ENCODE data around the gene PPARD. TPM values are rescaled to one million over a fixed set of nuclear protein-coding genes. Genes with fewer than 3 reads are reported as not detected.
A peak's percentile ranks its signal among the peaks of the same experiment; 100 is the strongest.

The PPARD gene
- total and polyA plus RNA-seq, 2 of the 13 experiments (the other 11 are each of a cell fraction or from before 2014, with no cell fraction given): 6.1 to 13.3 TPM

DNA sequence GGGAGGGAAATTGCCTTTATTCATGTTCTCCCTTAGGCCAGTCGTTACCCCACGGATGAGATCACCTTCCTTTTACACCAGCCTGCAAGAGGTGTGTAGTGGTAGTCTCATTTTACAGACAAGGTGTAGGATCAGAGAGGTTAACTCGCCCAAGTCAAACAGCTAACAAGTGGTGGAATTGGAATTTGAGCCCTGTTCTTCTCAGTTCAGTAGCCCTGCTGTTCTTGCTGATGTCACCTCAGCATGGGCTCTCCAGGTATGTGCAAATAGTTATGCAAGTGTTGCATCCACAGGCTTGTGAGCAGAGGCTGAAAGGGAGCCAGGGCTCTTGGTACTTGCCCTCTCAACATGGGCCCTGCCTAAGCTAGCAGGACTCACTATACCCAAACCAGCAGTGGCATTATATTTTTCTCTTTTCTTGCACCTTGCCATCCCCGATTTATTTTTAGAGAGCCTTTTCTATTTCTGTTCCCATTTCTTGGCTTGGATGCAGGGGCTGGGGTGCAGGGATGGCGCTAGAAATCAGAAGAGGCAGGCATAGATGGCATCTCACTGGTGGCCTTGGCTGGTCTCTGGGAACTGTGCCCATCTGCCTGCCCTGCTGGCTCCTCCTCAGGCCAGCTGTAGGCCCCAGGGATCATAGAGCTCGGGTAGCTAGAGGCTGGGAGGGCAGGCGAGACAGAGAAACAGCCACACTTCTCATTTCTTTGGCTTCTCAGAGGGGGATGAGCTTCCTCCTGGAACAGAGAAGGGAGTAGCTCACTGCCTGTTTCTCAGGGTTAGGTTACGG, 18.2 kb downstream of the PPARD start (continued):
- TF ChIP-seq MAF1 (CRISPR knock-in tag; IDR thresholded peaks at IDR 0.05; ENCODE audit: borderline replicate concordance) (no peak), ZNF713 (CRISPR knock-in tag; IDR thresholded peaks at IDR 0.05) (no peak), HCFC1 (IDR thresholded peaks at IDR 0.05; ENCODE audit: low read depth, low read length) (0 out of 2 replicates have a peak, but pooled peaks have one; percentile 13), ZNF782 (CRISPR knock-in tag; IDR thresholded peaks at IDR 0.05; ENCODE audit: borderline replicate concordance) (no peak; the same call in 1 of the 2 replicates), ERF (CRISPR knock-in tag; IDR thresholded peaks at IDR 0.05) (peak; percentile 79), ZFP36L1 (CRISPR knock-in tag; IDR thresholded peaks at IDR 0.05) (peak; percentile 70; the same call in 1 of the 2 replicates), NBN (conservative IDR thresholded peaks at IDR 0.05) (no peak)
- TF ChIP-seq, protein P1, sequence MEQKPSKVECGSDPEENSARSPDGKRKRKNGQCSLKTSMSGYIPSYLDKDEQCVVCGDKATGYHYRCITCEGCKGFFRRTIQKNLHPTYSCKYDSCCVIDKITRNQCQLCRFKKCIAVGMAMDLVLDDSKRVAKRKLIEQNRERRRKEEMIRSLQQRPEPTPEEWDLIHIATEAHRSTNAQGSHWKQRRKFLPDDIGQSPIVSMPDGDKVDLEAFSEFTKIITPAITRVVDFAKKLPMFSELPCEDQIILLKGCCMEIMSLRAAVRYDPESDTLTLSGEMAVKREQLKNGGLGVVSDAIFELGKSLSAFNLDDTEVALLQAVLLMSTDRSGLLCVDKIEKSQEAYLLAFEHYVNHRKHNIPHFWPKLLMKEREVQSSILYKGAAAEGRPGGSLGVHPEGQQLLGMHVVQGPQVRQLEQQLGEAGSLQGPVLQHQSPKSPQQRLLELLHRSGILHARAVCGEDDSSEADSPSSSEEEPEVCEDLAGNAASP (CRISPR knock-in tag; IDR thresholded peaks at IDR 0.05; ENCODE audit: borderline replicate concordance): peak; percentile 86
- TF ChIP-seq, protein P2, sequence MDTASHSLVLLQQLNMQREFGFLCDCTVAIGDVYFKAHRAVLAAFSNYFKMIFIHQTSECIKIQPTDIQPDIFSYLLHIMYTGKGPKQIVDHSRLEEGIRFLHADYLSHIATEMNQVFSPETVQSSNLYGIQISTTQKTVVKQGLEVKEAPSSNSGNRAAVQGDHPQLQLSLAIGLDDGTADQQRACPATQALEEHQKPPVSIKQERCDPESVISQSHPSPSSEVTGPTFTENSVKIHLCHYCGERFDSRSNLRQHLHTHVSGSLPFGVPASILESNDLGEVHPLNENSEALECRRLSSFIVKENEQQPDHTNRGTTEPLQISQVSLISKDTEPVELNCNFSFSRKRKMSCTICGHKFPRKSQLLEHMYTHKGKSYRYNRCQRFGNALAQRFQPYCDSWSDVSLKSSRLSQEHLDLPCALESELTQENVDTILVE (CRISPR knock-in tag; IDR thresholded peaks at IDR 0.05): no peak; the same call in 1 of the 2 replicates
- TF ChIP-seq, protein P3, sequence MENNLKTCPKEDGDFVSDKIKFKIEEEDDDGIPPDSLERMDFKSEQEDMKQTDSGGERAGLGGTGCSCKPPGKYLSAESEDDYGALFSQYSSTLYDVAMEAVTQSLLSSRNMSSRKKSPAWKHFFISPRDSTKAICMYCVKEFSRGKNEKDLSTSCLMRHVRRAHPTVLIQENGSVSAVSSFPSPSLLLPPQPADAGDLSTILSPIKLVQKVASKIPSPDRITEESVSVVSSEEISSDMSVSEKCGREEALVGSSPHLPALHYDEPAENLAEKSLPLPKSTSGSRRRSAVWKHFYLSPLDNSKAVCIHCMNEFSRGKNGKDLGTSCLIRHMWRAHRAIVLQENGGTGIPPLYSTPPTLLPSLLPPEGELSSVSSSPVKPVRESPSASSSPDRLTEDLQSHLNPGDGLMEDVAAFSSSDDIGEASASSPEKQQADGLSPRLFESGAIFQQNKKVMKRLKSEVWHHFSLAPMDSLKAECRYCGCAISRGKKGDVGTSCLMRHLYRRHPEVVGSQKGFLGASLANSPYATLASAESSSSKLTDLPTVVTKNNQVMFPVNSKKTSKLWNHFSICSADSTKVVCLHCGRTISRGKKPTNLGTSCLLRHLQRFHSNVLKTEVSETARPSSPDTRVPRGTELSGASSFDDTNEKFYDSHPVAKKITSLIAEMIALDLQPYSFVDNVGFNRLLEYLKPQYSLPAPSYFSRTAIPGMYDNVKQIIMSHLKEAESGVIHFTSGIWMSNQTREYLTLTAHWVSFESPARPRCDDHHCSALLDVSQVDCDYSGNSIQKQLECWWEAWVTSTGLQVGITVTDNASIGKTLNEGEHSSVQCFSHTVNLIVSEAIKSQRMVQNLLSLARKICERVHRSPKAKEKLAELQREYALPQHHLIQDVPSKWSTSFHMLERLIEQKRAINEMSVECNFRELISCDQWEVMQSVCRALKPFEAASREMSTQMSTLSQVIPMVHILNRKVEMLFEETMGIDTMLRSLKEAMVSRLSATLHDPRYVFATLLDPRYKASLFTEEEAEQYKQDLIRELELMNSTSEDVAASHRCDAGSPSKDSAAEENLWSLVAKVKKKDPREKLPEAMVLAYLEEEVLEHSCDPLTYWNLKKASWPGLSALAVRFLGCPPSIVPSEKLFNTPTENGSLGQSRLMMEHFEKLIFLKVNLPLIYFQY (CRISPR knock-in tag; IDR thresholded peaks at IDR 0.05; ENCODE audit: borderline replicate concordance): no peak; the same call in 1 of the 2 replicates
- TF ChIP-seq, protein P4, sequence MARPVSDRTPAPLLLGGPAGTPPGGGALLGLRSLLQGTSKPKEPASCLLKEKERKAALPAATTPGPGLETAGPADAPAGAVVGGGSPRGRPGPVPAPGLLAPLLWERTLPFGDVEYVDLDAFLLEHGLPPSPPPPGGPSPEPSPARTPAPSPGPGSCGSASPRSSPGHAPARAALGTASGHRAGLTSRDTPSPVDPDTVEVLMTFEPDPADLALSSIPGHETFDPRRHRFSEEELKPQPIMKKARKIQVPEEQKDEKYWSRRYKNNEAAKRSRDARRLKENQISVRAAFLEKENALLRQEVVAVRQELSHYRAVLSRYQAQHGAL (CRISPR knock-in tag; IDR thresholded peaks at IDR 0.05; ENCODE audit: not compliant biosample characterization): no peak
- TF ChIP-seq, protein P5, sequence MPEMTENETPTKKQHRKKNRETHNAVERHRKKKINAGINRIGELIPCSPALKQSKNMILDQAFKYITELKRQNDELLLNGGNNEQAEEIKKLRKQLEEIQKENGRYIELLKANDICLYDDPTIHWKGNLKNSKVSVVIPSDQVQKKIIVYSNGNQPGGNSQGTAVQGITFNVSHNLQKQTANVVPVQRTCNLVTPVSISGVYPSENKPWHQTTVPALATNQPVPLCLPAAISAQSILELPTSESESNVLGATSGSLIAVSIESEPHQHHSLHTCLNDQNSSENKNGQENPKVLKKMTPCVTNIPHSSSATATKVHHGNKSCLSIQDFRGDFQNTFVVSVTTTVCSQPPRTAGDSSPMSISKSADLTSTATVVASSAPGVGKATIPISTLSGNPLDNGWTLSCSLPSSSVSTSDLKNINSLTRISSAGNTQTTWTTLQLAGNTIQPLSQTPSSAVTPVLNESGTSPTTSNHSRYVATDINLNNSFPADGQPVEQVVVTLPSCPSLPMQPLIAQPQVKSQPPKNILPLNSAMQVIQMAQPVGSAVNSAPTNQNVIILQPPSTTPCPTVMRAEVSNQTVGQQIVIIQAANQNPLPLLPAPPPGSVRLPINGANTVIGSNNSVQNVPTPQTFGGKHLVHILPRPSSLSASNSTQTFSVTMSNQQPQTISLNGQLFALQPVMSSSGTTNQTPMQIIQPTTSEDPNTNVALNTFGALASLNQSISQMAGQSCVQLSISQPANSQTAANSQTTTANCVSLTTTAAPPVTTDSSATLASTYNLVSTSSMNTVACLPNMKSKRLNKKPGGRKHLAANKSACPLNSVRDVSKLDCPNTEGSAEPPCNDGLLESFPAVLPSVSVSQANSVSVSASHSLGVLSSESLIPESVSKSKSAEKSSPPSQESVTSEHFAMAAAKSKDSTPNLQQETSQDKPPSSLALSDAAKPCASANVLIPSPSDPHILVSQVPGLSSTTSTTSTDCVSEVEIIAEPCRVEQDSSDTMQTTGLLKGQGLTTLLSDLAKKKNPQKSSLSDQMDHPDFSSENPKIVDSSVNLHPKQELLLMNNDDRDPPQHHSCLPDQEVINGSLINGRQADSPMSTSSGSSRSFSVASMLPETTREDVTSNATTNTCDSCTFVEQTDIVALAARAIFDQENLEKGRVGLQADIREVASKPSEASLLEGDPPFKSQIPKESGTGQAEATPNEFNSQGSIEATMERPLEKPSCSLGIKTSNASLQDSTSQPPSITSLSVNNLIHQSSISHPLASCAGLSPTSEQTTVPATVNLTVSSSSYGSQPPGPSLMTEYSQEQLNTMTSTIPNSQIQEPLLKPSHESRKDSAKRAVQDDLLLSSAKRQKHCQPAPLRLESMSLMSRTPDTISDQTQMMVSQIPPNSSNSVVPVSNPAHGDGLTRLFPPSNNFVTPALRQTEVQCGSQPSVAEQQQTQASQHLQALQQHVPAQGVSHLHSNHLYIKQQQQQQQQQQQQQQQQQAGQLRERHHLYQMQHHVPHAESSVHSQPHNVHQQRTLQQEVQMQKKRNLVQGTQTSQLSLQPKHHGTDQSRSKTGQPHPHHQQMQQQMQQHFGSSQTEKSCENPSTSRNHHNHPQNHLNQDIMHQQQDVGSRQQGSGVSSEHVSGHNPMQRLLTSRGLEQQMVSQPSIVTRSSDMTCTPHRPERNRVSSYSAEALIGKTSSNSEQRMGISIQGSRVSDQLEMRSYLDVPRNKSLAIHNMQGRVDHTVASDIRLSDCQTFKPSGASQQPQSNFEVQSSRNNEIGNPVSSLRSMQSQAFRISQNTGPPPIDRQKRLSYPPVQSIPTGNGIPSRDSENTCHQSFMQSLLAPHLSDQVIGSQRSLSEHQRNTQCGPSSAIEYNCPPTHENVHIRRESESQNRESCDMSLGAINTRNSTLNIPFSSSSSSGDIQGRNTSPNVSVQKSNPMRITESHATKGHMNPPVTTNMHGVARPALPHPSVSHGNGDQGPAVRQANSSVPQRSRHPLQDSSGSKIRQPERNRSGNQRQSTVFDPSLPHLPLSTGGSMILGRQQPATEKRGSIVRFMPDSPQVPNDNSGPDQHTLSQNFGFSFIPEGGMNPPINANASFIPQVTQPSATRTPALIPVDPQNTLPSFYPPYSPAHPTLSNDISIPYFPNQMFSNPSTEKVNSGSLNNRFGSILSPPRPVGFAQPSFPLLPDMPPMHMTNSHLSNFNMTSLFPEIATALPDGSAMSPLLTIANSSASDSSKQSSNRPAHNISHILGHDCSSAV (CRISPR knock-in tag; IDR thresholded peaks at IDR 0.05; ENCODE audit: borderline replicate concordance): no peak

All from HepG2 (cell line).